ENCODE data around the gene CLNK. TPM values are rescaled to one million over a fixed set of nuclear protein-coding genes. Genes with fewer than 3 reads are reported as not detected.

The CLNK gene
- total and polyA plus RNA-seq, 12 donors, result 0.07 to 0.35 (median 0.26) TPM; not detected in 9

DNA sequence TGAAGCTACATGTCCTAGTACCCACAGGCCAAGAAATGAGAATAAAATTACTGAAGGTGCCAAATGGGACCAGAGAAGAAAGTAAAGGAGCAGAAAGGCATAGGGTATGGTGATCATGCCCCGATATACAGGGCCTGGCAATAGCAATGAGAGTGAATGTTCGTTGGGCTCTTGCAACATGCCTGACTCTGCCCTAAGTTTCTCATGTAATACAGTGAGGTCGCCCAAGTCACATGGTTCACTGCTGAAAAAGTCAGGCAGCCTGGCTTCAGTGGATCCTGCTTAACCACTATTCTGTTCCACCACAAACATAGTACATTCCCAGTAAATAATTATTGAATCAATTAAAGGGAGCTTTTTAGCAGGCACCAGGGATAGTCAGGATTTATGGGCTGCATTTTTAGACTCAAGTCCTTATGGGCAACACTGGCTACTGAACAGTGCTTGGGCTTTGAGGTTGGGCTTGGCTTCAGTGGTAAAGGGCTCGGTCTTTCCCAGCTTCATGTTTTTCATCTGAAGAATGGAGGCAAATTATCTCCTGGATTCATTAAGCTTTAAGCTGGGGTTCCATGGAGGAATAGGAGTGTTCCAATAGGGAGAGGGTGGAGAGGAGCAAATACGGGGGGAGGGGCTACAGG, 160.3 kb downstream of the CLNK start:
- Histone ChIP-seq H3K27me3 (no peaks in the 10 kb centered on the region), H3K36me3 (replicated peaks in 1 of 2) (no peaks in the 10 kb centered on the region), H3K9me3 (replicated peaks in 1 of 3) (no peaks in the 10 kb centered on the region), H3K4me1 (replicated peaks in 1 of 2) (peaks cover 6 to 16% of the 10 kb centered on the region in 2 donors), H3K4me3 (no peak overlapping the region), H3K27ac (peak overlapping the region in 1 of 5 donors; percentile 41)
- intact Hi-C loops (cut with DNase I), result no loop called here
- TF ChIP-seq, protein P1, sequence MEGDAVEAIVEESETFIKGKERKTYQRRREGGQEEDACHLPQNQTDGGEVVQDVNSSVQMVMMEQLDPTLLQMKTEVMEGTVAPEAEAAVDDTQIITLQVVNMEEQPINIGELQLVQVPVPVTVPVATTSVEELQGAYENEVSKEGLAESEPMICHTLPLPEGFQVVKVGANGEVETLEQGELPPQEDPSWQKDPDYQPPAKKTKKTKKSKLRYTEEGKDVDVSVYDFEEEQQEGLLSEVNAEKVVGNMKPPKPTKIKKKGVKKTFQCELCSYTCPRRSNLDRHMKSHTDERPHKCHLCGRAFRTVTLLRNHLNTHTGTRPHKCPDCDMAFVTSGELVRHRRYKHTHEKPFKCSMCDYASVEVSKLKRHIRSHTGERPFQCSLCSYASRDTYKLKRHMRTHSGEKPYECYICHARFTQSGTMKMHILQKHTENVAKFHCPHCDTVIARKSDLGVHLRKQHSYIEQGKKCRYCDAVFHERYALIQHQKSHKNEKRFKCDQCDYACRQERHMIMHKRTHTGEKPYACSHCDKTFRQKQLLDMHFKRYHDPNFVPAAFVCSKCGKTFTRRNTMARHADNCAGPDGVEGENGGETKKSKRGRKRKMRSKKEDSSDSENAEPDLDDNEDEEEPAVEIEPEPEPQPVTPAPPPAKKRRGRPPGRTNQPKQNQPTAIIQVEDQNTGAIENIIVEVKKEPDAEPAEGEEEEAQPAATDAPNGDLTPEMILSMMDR (IDR thresholded peaks at IDR 0.05), result no peak
- TF ChIP-seq POLR2A (IDR thresholded peaks at IDR 0.05), result no peak
- 69 to 78% (median 72%) methylated on average over 5 of the region's 5 CpGs for WGBS, 4 donors
- peak in 6 of 7 donors; percentile 36 to 68 (median 50) for DNase-seq

GRCh38 chr4:10521424-10521823, 163.1 kb downstream of the CLNK start:
- Histone ChIP-seq H3K4me1 (replicated peaks in 1 of 2) (peaks cover 0 to 9% of the 10 kb centered on the region in 2 donors), H3K36me3 (replicated peaks in 1 of 2) (no peaks in the 10 kb centered on the region), H3K4me3 (no peak overlapping the region), H3K9me3 (replicated peaks in 1 of 3) (no peaks in the 10 kb centered on the region), H3K27me3 (no peaks in the 10 kb centered on the region), H3K27ac (no peak overlapping the region)
- TF ChIP-seq, protein P1 (IDR thresholded peaks at IDR 0.05), result no peak
- no peak for TF ChIP-seq POLR2A (IDR thresholded peaks at IDR 0.05)
- 89 to 96% (median 92%) methylated on average over 3 of the region's 3 CpGs for WGBS, 4 donors
- DNase-seq, result no peak
- intact Hi-C loops (cut with DNase I), result no loop called here

GRCh38 chr4:10509733-10510132, 174.8 kb downstream of the CLNK start:
- H3K27ac ChIP-seq, result no peak overlapping the region
- 75 to 90% (median 83%) methylated on average over 1 to 3 of the region's 3 CpGs for WGBS, 4 donors
- no peak for TF ChIP-seq POLR2A (IDR thresholded peaks at IDR 0.05)
- TF ChIP-seq, protein P1 (IDR thresholded peaks at IDR 0.05), result no peak
- no peaks in the 10 kb centered on the region for H3K4me1 ChIP-seq (replicated peaks in 1 of 2)
- H3K9me3 ChIP-seq (replicated peaks in 1 of 3), result no peaks in the 10 kb centered on the region
- no peaks in the 10 kb centered on the region for H3K36me3 ChIP-seq (replicated peaks in 1 of 2)
- H3K27me3 ChIP-seq, result no peaks in the 10 kb centered on the region
- no peak for DNase-seq
- H3K4me3 ChIP-seq, result no peak overlapping the region
- intact Hi-C loops (cut with DNase I), result no loop called here

- no peak overlapping the region for H3K4me3 ChIP-seq
- intact Hi-C loops (cut with DNase I), result no loop called here
- TF ChIP-seq, protein P1 (IDR thresholded peaks at IDR 0.05), result no peak
- no peak for TF ChIP-seq POLR2A (IDR thresholded peaks at IDR 0.05)
- 83 to 89% (median 87%) methylated on average over 4 of the region's 4 CpGs for WGBS, 4 donors
- no peaks in the 10 kb centered on the region for H3K27me3 ChIP-seq
- no peaks in the 10 kb centered on the region for H3K36me3 ChIP-seq (replicated peaks in 1 of 2)
- DNase-seq, result no peak
- H3K4me1 ChIP-seq (replicated peaks in 1 of 2), result no peaks in the 10 kb centered on the region
- no peaks in the 10 kb centered on the region for H3K9me3 ChIP-seq (replicated peaks in 1 of 3)
- H3K27ac ChIP-seq, result no peak overlapping the region
Observed at GRCh38 chr4:10506077-10506476, 178.5 kb downstream of the CLNK start.
